HEK293 (cell line): Measurements from ENCODE around the gene BTBD3.

Experiments used
- CTCF ChIA-PET: fragments of 350-600 bp; formaldehyde crosslinking; extraction: SDS; loops from one replicate; lab custom pipeline; 2021; ENCODE audit warnings: antibody characterized with exemption; lab: Yijun Ruan, JAX
- POLR2A ChIA-PET: fragments of 300-600 bp; formaldehyde crosslinking; extraction: SDS; loops from one replicate; lab custom pipeline; 2020; ENCODE audit warnings: antibody characterized with exemption, inconsistent platforms; lab: Yijun Ruan, JAX
- H3K27ac ChIP-seq: fragments of 200-500 bp; sonication (Bioruptor generic); 2 replicates; pipeline ENCODE4 v1.5.1; 2014; ENCODE audit warnings: low read depth, low read length, control low read depth, inconsistent platforms; ENCODE audit errors: extremely low read depth
- H3K36me3 ChIP-seq, 2 experiments: fragments of 200-500 bp in 1 of 2; sonication (Bioruptor generic) in 1 of 2; 1 replicate in 1 of 2; 2 replicates in 1 of 2; pipeline ENCODE4 v1.5.1; 2014 to 2017; ENCODE audit warnings: inconsistent platforms in 2 of 2, low read length in 2 of 2; ENCODE audit not compliant: control insufficient read depth in 2 of 2, insufficient read depth in 1 of 2
- H3K4me1 ChIP-seq: fragments of 200-500 bp; sonication (Bioruptor generic); 2 replicates; pipeline ENCODE4 v1.5.1; 2014; ENCODE audit warnings: mild to moderate bottlenecking, low read length, inconsistent platforms; ENCODE audit not compliant: control insufficient read depth, insufficient read depth
- H3K4me3 ChIP-seq: 2 replicates; pipeline ENCODE4 v1.5.1; 2011; ENCODE audit warnings: low read depth, mild to moderate bottlenecking, control low read depth, low read length, moderate library complexity
- H3K9me3 ChIP-seq: fragments of 200-500 bp; sonication (Bioruptor generic); 2 replicates; pipeline ENCODE4 v1.5.1; 2014; ENCODE audit warnings: low read depth, low read length, inconsistent platforms; ENCODE audit not compliant: control insufficient read depth, insufficient read depth
- BCL11A ChIP-seq: fragments of 450-650 bp; formaldehyde crosslinking; IDR thresholded peaks from 2 replicates; pipeline ENCODE4 v1.5.1; 2016; ENCODE audit warnings: low read depth, missing biosample characterization, missing genetic modification characterization
- MZF1 ChIP-seq: fragments of 450-650 bp; formaldehyde crosslinking; IDR thresholded peaks from 2 replicates; pipeline ENCODE4 v1.5.1; 2017; ENCODE audit warnings: missing biosample characterization, missing genetic modification characterization, borderline replicate concordance
- OSR2 ChIP-seq: fragments of 450-650 bp; formaldehyde crosslinking; IDR thresholded peaks from 2 replicates; pipeline ENCODE4 v1.5.1; 2016; ENCODE audit warnings: missing biosample characterization, missing genetic modification characterization
- OVOL3 ChIP-seq: fragments of 450-650 bp; formaldehyde crosslinking; IDR thresholded peaks from 2 replicates; pipeline ENCODE4 v1.5.1; 2016; ENCODE audit warnings: missing biosample characterization, missing genetic modification characterization
- RBAK ChIP-seq: fragments of 450-650 bp; formaldehyde crosslinking; IDR thresholded peaks from 2 replicates; pipeline ENCODE4 v1.5.1; 2016; ENCODE audit warnings: missing biosample characterization, missing genetic modification characterization
- SP7 ChIP-seq: fragments of 450-650 bp; formaldehyde crosslinking; IDR thresholded peaks from 2 replicates; pipeline ENCODE4 v1.5.1; 2016; ENCODE audit warnings: missing biosample characterization, missing genetic modification characterization
- TCF7L2 ChIP-seq: IDR thresholded peaks from 2 replicates; pipeline ENCODE4 v1.6.1; 2011; ENCODE audit warnings: low read depth, mild to moderate bottlenecking, inconsistent platforms, low read length, moderate library complexity, borderline replicate concordance
- WT1 ChIP-seq: fragments of 450-650 bp; formaldehyde crosslinking; IDR thresholded peaks from 2 replicates; pipeline ENCODE4 v1.5.1; 2016; ENCODE audit warnings: missing biosample characterization, missing genetic modification characterization
- ZBTB17 ChIP-seq: fragments of 450-650 bp; formaldehyde crosslinking; IDR thresholded peaks from 2 replicates; pipeline ENCODE4 v1.5.1; 2016; ENCODE audit warnings: missing biosample characterization, missing genetic modification characterization
- ZBTB8A ChIP-seq: fragments of 450-650 bp; formaldehyde crosslinking; IDR thresholded peaks from 2 replicates; pipeline ENCODE4 v1.5.1; 2016; ENCODE audit warnings: missing biosample characterization, missing genetic modification characterization
- ZNF24 ChIP-seq: fragments of 450-650 bp; formaldehyde crosslinking; IDR thresholded peaks from 2 replicates; pipeline ENCODE4 v1.5.1; 2016; ENCODE audit warnings: missing biosample characterization, missing genetic modification characterization
- ZNF311 ChIP-seq: fragments of 450-650 bp; formaldehyde crosslinking; IDR thresholded peaks from 2 replicates; pipeline ENCODE4 v1.5.1; 2017; ENCODE audit warnings: missing biosample characterization, missing genetic modification characterization, borderline replicate concordance
- ZNF324 ChIP-seq: fragments of 450-650 bp; formaldehyde crosslinking; IDR thresholded peaks from 2 replicates; pipeline ENCODE4 v1.5.1; 2016; ENCODE audit warnings: missing biosample characterization, missing genetic modification characterization
- ZNF341 ChIP-seq: fragments of 450-650 bp; formaldehyde crosslinking; IDR thresholded peaks from 2 replicates; pipeline ENCODE4; 2016; ENCODE audit warnings: low read depth, missing biosample characterization, missing genetic modification characterization
- ZNF366 ChIP-seq: fragments of 450-650 bp; formaldehyde crosslinking; conservative IDR thresholded peaks from 2 replicates; pipeline ENCODE4 v1.5.1; 2016; ENCODE audit warnings: missing biosample characterization, missing genetic modification characterization
- ZNF558 ChIP-seq: fragments of 450-650 bp; formaldehyde crosslinking; IDR thresholded peaks from 2 replicates; pipeline ENCODE4 v1.5.1; 2016; ENCODE audit warnings: missing biosample characterization, missing genetic modification characterization
- ZNF561 ChIP-seq: fragments of 450-650 bp; IDR thresholded peaks from 2 replicates; pipeline ENCODE4 v1.5.1; 2018; ENCODE audit warnings: missing biosample characterization, missing genetic modification characterization, borderline replicate concordance
- ZNF596 ChIP-seq: fragments of 450-650 bp; IDR thresholded peaks from 2 replicates; pipeline ENCODE4 v1.5.0; 2018; ENCODE audit warnings: missing biosample characterization, mild to moderate bottlenecking, missing genetic modification characterization, moderate library complexity
- ZNF629 ChIP-seq: fragments of 450-650 bp; formaldehyde crosslinking; IDR thresholded peaks from 2 replicates; pipeline ENCODE4 v1.5.1; 2017; ENCODE audit warnings: missing biosample characterization, missing genetic modification characterization
- ZNF701 ChIP-seq: fragments of 450-650 bp; formaldehyde crosslinking; IDR thresholded peaks from 2 replicates; pipeline ENCODE4 v1.5.1; 2016; ENCODE audit warnings: missing biosample characterization, missing genetic modification characterization
- ZNF791 ChIP-seq: fragments of 450-650 bp; formaldehyde crosslinking; IDR thresholded peaks from 2 replicates; pipeline ENCODE4 v1.5.1; 2016; ENCODE audit warnings: missing biosample characterization, missing genetic modification characterization
- TF ChIP-seq, protein P1 (sequence below): fragments of 450-650 bp; formaldehyde crosslinking; IDR thresholded peaks from 2 replicates; pipeline ENCODE4 v1.5.1; 2016; ENCODE audit warnings: missing biosample characterization, missing genetic modification characterization
- TF ChIP-seq, protein P2 (sequence below): fragments of 450-650 bp; formaldehyde crosslinking; IDR thresholded peaks from 2 replicates; pipeline ENCODE4 v1.5.1; 2016; ENCODE audit warnings: missing biosample characterization, missing genetic modification characterization
- TF ChIP-seq, protein P3 (sequence below): fragments of 450-650 bp; formaldehyde crosslinking; optimal IDR thresholded peaks from 2 replicates; pipeline ENCODE3; 2016; ENCODE audit warnings: missing biosample characterization, mild to moderate bottlenecking, missing genetic modification characterization
- TF ChIP-seq, protein P4 (sequence below): fragments of 450-650 bp; formaldehyde crosslinking; IDR thresholded peaks from 2 replicates; pipeline ENCODE4 v1.5.1; 2016; ENCODE audit warnings: missing biosample characterization, missing genetic modification characterization

BTBD3 gene

DNA sequence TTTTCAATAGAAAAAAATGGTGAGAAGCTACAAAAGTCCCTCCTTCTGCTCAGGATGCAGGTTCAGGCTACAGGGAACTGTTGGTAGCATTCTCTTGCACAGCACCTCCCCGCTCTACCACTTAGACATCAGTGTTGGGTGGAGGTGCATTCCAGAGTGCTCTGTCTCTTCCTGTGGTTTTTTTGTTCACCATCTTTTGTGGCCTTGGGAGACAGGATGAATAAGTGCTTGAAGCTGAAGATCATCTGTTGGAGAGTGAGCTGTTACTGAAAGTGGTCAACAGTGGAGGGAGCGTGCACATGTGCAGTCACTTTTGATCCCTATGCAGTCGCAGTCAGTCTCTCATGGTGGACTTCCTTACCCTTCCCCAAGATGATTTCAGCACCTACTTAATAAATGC lies 16.6 kb upstream of the BTBD3 start:
- H3K9me3 ChIP-seq = no peaks in the 10 kb centered on the region
- ChIA-PET POLR2A (no interaction called here), CTCF (interaction anchor here (0.5 to 2.1 kb wide), 4 partner anchors 12 to 172 kb away, joined by 3 to 5 read pairs (median 4); no protein-coding TSS in a partner anchor)
- H3K27ac ChIP-seq = no peak overlapping the region
- no peak overlapping the region for H3K4me3 ChIP-seq
- peaks cover 26% of the 10 kb centered on the region for H3K4me1 ChIP-seq
- H3K36me3 ChIP-seq = peaks cover 0 to 3% of the 10 kb centered on the region in 2 experiments; a peak in 2 of 3 replicates
- no peak for TF ChIP-seq ZNF791 (tag by site-specific recombination)
- TF ChIP-seq ZNF341 = peak; percentile 46
- TF ChIP-seq, protein P1, sequence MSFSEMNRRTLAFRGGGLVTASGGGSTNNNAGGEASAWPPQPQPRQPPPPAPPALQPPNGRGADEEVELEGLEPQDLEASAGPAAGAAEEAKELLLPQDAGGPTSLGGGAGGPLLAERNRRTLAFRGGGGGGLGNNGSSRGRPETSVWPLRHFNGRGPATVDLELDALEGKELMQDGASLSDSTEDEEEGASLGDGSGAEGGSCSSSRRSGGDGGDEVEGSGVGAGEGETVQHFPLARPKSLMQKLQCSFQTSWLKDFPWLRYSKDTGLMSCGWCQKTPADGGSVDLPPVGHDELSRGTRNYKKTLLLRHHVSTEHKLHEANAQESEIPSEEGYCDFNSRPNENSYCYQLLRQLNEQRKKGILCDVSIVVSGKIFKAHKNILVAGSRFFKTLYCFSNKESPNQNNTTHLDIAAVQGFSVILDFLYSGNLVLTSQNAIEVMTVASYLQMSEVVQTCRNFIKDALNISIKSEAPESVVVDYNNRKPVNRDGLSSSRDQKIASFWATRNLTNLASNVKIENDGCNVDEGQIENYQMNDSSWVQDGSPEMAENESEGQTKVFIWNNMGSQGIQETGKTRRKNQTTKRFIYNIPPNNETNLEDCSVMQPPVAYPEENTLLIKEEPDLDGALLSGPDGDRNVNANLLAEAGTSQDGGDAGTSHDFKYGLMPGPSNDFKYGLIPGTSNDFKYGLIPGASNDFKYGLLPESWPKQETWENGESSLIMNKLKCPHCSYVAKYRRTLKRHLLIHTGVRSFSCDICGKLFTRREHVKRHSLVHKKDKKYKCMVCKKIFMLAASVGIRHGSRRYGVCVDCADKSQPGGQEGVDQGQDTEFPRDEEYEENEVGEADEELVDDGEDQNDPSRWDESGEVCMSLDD (tag by site-specific recombination) = no peak
- TF ChIP-seq, protein P2, sequence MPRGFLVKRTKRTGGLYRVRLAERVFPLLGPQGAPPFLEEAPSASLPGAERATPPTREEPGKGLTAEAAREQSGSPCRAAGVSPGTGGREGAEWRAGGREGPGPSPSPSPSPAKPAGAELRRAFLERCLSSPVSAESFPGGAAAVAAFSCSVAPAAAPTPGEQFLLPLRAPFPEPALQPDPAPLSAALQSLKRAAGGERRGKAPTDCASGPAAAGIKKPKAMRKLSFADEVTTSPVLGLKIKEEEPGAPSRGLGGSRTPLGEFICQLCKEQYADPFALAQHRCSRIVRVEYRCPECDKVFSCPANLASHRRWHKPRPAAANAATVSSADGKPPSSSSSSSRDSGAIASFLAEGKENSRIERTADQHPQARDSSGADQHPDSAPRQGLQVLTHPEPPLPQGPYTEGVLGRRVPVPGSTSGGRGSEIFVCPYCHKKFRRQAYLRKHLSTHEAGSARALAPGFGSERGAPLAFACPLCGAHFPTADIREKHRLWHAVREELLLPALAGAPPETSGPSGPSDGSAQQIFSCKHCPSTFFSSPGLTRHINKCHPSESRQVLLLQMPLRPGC (tag by site-specific recombination) = no peak
- TF ChIP-seq TCF7L2 = no peak
- TF ChIP-seq, protein P3, sequence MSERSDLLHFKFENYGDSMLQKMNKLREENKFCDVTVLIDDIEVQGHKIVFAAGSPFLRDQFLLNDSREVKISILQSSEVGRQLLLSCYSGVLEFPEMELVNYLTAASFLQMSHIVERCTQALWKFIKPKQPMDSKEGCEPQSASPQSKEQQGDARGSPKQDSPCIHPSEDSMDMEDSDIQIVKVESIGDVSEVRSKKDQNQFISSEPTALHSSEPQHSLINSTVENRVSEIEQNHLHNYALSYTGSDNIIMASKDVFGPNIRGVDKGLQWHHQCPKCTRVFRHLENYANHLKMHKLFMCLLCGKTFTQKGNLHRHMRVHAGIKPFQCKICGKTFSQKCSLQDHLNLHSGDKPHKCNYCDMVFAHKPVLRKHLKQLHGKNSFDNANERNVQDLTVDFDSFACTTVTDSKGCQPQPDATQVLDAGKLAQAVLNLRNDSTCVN = no peak
- no peak for TF ChIP-seq ZNF311 (tag by site-specific recombination)

DNA sequence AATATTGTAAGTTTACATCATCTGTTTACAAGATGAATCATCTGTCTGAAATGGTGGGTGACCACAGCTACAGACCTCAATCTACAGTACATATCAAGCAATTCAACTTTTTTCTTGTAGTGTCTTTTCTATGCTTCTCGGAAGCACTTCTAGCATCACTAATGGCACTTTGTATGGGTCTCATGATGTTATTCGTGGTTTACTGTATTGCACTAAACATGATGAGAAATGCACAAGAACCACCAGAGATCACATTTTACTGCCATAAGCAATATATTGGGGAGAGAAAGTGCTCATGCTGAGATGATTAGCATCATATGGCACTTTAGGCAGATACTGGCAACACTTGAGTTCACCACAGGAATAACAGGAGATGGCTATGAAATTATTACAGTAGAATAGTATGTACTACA lies 15.4 kb upstream of the BTBD3 start:
- H3K27ac ChIP-seq = no peak overlapping the region
- H3K36me3 ChIP-seq = peaks cover 0 to 3% of the 10 kb centered on the region in 2 experiments; a peak in 2 of 3 replicates
- H3K9me3 ChIP-seq = no peaks in the 10 kb centered on the region
- H3K4me1 ChIP-seq = peaks cover 19% of the 10 kb centered on the region
- ChIA-PET CTCF (interaction anchor here (2.1 kb wide), 1 partner anchor 110 kb away, joined by 5 read pairs; no protein-coding TSS in a partner anchor), POLR2A (no interaction called here)
- no peak overlapping the region for H3K4me3 ChIP-seq
- no peak for TF ChIP-seq ZNF324
- TF ChIP-seq ZNF366 (tag by site-specific recombination) = peak; percentile 84
- peak; percentile 86 for TF ChIP-seq WT1 (tag by site-specific recombination)
- no peak for TF ChIP-seq MZF1
- no peak for TF ChIP-seq ZNF561 (tag by site-specific recombination)
- TF ChIP-seq, protein P4, sequence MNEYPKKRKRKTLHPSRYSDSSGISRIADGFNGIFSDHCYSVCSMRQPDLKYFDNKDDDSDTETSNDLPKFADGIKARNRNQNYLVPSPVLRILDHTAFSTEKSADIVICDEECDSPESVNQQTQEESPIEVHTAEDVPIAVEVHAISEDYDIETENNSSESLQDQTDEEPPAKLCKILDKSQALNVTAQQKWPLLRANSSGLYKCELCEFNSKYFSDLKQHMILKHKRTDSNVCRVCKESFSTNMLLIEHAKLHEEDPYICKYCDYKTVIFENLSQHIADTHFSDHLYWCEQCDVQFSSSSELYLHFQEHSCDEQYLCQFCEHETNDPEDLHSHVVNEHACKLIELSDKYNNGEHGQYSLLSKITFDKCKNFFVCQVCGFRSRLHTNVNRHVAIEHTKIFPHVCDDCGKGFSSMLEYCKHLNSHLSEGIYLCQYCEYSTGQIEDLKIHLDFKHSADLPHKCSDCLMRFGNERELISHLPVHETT (tag by site-specific recombination) = no peak
- TF ChIP-seq ZBTB8A (tag by site-specific recombination) = peak; percentile 33; the same call in 1 of the 2 replicates
- no peak for TF ChIP-seq ZNF596 (tag by site-specific recombination)
- no peak for TF ChIP-seq ZNF311 (tag by site-specific recombination)
- TF ChIP-seq OSR2 = peak; percentile 88
- peak; percentile 54; the same call in 1 of the 2 replicates for TF ChIP-seq ZNF629
- no peak for TF ChIP-seq RBAK
- TF ChIP-seq, protein P2 (tag by site-specific recombination) = 0 out of 2 replicates have a peak, but pooled peaks have one; percentile 39
- no peak for TF ChIP-seq ZNF701
- no peak for TF ChIP-seq OVOL3 (tag by site-specific recombination)
- 0 out of 2 replicates have a peak, but pooled peaks have one; percentile 32 for TF ChIP-seq ZNF558
- TF ChIP-seq BCL11A (tag by site-specific recombination) = peak; percentile 34; the same call in 1 of the 2 replicates
- peak; percentile 66 for TF ChIP-seq SP7 (tag by site-specific recombination)
- TF ChIP-seq ZBTB17 (tag by site-specific recombination) = 0 out of 2 replicates have a peak, but pooled peaks have one; percentile 18
- 0 out of 2 replicates have a peak, but pooled peaks have one; percentile 49 for TF ChIP-seq ZNF24 (tag by site-specific recombination)
